Spinal cord (tissue), 10 donors: ENCODE measurements around the gene PER3. TPM values are rescaled to one million over a fixed set of nuclear protein-coding genes. Genes with fewer than 3 reads are reported as not detected.
"Not testable (repeated sequence)": the region's sequence is repeated elsewhere in the genome, so short reads cannot be mapped to it uniquely, and the experiment has no call there.

Experiments
- DNase-seq, 6 donors: peaks; one replicate each; pipeline versions ENCODE4 v3.0.0 to v3.0.0-alpha.2; 2013 to 2015; ENCODE audit warnings: low spot score in 6 of 6, low read depth in 4 of 6
- H3K27ac ChIP-seq: one replicate; pipeline ENCODE4 v1.5.1; 2013; ENCODE audit warnings: low read depth, low read length, control low read depth
- H3K27me3 ChIP-seq: one replicate; pipeline ENCODE4 v1.6.1; 2013; ENCODE audit warnings: low read length; ENCODE audit not compliant: control insufficient read depth, insufficient read depth
- H3K36me3 ChIP-seq: one replicate; pipeline ENCODE4 v1.6.1; 2013; ENCODE audit warnings: low read length; ENCODE audit not compliant: control insufficient read depth, insufficient read depth
- H3K4me1 ChIP-seq: one replicate; pipeline ENCODE4 v1.6.1; 2013; ENCODE audit warnings: low read length; ENCODE audit not compliant: control insufficient read depth, insufficient read depth
- H3K4me3 ChIP-seq: one replicate; pipeline ENCODE4 v1.5.1; 2013; ENCODE audit warnings: low read depth, low read length, control low read depth
- H3K9me3 ChIP-seq: one replicate; pipeline ENCODE4 v1.6.1; 2013; ENCODE audit warnings: low read length; ENCODE audit not compliant: control insufficient read depth, insufficient read depth
- WGBS: methylation state at CpG from one replicate; pipeline ENCODE4 v1.1.5; 2013; ENCODE audit warnings: missing lambda C conversion rate; ENCODE audit not compliant: insufficient coverage; 5-methylcytosine and 5-hydroxymethylcytosine counted together
- polyA plus RNA-seq, 2 donors: library from polyadenylated mRNA; unstranded; fragments of 120-200 nt; gene quantifications; one replicate each; pipeline ENCODE4 v1.2.1, GENCODE V29; 2013; ENCODE audit not compliant: insufficient read length in 2 of 2
- total RNA-seq, 2 donors: library from RNA; depleted of rRNA in 1 of 2; stranded (reverse); fragments of 120-200 nt in 1 of 2; fragments of >200 nt in 1 of 2; gene quantifications; one replicate each; pipeline versions ENCODE4 v1.2.3 to v1.2.4, GENCODE V29; 2013 to 2014
- donor health status: healthy.

Gene PER3
- total and polyA plus RNA-seq, 4 donors: 13.7 to 19.3 (median 17.8) TPM

- no peak overlapping the region for H3K4me3 ChIP-seq
- no peak for DNase-seq
- H3K36me3 ChIP-seq: no peaks in the 10 kb centered on the region
- WGBS: 100% methylated on average over 1 of the region's 5 CpGs
- H3K9me3 ChIP-seq: peaks cover 5% of the 10 kb centered on the region
- H3K4me1 ChIP-seq: peaks cover 2% of the 10 kb centered on the region
- H3K27me3 ChIP-seq: no peaks in the 10 kb centered on the region
- no peak overlapping the region for H3K27ac ChIP-seq
Measured at GRCh38 chr1:7789828-7790227, 5.7 kb downstream of the PER3 start.

DNA sequence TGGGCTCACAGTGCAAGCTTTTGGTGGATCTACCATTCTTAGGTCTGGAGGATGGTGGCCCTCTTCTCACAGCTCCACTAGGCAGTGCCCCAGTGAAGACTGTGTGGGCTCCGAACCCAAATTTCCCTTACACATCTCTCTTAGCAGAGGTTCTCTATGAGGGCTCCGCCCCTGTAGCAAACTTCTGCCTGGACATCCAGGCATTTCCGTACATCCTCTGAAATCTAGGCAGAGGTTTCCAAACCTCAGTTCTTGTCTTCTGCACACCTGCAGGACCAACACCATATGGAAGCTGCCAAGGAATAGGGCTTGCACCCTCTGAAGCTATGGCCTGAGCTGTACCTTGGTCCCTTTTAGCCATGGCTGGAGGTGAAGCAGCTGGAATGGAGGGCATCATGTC is 6.9 kb downstream of the PER3 start:
- H3K27me3 ChIP-seq, H3K4me1 ChIP-seq, H3K4me3 ChIP-seq, H3K36me3 ChIP-seq, H3K9me3 ChIP-seq, H3K27ac ChIP-seq, DNase-seq: not testable (repeated sequence)
- WGBS: 100% methylated on average over 2 of the region's 3 CpGs

GRCh38 chr1:7795406-7795805 is 11.3 kb downstream of the PER3 start:
- Histone ChIP-seq H3K9me3 (peaks cover 5% of the 10 kb centered on the region), H3K36me3 (peaks cover 16% of the 10 kb centered on the region), H3K4me1 (no peaks in the 10 kb centered on the region), H3K27ac (no peak overlapping the region), H3K27me3 (no peaks in the 10 kb centered on the region), H3K4me3 (no peak overlapping the region)
- 92% methylated on average over 10 of the region's 12 CpGs for WGBS
- no peak for DNase-seq

GRCh38 chr1:7805460-7805859 is 21.4 kb downstream of the PER3 start:
- H3K27ac ChIP-seq: no peak overlapping the region
- no peaks in the 10 kb centered on the region for H3K9me3 ChIP-seq
- no peak overlapping the region for H3K4me3 ChIP-seq
- no peaks in the 10 kb centered on the region for H3K4me1 ChIP-seq
- WGBS: 90% methylated on average over 3 of the region's 9 CpGs
- no peaks in the 10 kb centered on the region for H3K27me3 ChIP-seq
- no peak for DNase-seq
- H3K36me3 ChIP-seq: peaks cover 25% of the 10 kb centered on the region

- no peak overlapping the region for H3K27ac ChIP-seq
- peak in 2 of 6 donors; percentile 32 to 77 for DNase-seq
- H3K4me3 ChIP-seq: no peak overlapping the region
- H3K9me3 ChIP-seq: peaks cover under 1% of the 10 kb centered on the region
- H3K27me3 ChIP-seq: no peaks in the 10 kb centered on the region
- no peaks in the 10 kb centered on the region for H3K4me1 ChIP-seq
- WGBS: no CpG with 5 or more reads among the region's 1 CpG
- peaks cover 20% of the 10 kb centered on the region for H3K36me3 ChIP-seq
Measured at GRCh38 chr1:7808253-7808844, 24.3 kb downstream of the PER3 start.

DNA sequence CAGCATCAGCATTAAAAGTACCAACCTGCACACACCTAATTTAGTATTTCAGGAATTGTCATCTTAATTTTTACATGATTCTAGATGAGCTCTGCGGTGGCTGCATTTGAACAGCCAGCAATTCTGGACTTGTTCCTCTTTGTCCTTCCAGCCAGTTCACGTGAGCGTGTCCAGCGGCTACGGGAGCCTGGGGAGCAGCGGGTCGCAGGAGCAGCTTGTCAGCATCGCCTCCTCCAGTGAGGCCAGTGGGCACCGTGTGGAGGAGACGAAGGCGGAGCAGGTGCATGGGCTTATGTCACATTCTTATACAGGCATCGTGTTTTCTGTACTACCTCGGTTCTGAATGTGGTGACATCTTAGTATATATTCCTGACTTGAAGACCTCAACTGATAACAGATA is 25.7 kb downstream of the PER3 start:
- no peak overlapping the region for H3K27ac ChIP-seq
- H3K4me1 ChIP-seq: no peaks in the 10 kb centered on the region
- H3K9me3 ChIP-seq: peaks cover 8% of the 10 kb centered on the region
- peaks cover 15% of the 10 kb centered on the region for H3K36me3 ChIP-seq
- H3K4me3 ChIP-seq: no peak overlapping the region
- no peak for DNase-seq
- H3K27me3 ChIP-seq: no peaks in the 10 kb centered on the region
- 89% methylated on average over 7 of the region's 13 CpGs for WGBS

DNA sequence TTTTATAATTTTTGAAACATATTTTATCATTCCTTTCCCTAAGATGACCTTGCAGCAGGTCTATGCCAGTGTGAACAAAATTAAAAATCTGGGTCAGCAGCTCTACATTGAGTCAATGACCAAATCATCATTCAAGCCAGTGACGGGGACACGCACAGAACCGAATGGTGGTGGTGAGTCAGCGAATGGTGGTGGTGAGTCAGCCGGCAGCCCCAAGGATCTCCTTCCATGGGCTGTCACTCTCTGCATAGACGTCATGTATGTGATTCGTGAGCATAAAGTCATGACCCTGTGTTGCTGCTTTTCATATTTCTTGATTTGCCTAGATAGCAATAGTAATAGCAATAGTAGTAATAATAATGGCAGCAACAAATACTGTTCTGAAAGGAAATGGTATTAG is 26.3 kb downstream of the PER3 start:
- H3K36me3 ChIP-seq: peaks cover 12% of the 10 kb centered on the region
- no peaks in the 10 kb centered on the region for H3K4me1 ChIP-seq
- H3K27me3 ChIP-seq: no peaks in the 10 kb centered on the region
- 95% methylated on average over 5 of the region's 7 CpGs for WGBS
- peaks cover 8% of the 10 kb centered on the region for H3K9me3 ChIP-seq
- H3K4me3 ChIP-seq: no peak overlapping the region
- DNase-seq: no peak
- no peak overlapping the region for H3K27ac ChIP-seq

DNA sequence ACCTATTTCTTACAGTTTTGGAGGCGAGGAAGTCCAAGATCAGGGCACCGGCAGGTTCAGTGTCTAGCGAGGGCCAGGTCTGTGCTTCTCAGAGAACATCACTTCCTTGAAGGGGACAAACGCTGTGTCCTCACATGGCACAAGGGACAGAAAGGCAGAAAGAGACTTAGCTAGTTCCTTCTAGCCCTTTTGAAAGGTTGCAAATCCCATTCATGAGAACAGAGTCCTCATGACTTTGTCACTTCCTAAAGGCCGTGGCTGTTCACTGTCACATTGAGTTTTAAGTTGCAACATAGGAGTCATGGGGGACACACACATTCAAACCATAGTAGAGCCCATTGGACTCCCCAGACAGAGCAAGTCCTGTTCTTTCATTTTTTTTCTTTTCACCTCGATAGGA is 27.4 kb downstream of the PER3 start:
- H3K4me1 ChIP-seq: no peaks in the 10 kb centered on the region
- WGBS: 96% methylated on average over 4 of the region's 6 CpGs
- H3K36me3 ChIP-seq: peaks cover 12% of the 10 kb centered on the region
- H3K27ac ChIP-seq: no peak overlapping the region
- H3K9me3 ChIP-seq: peaks cover 8% of the 10 kb centered on the region
- no peaks in the 10 kb centered on the region for H3K27me3 ChIP-seq
- no peak overlapping the region for H3K4me3 ChIP-seq
- no peak for DNase-seq

- Histone ChIP-seq H3K9me3 (peaks cover 8% of the 10 kb centered on the region), H3K36me3 (peaks cover 9% of the 10 kb centered on the region), H3K27me3 (no peaks in the 10 kb centered on the region), H3K27ac (no peak overlapping the region), H3K4me3 (no peak overlapping the region), H3K4me1 (no peaks in the 10 kb centered on the region)
- no peak for DNase-seq
- WGBS: 76% methylated on average over 2 of the region's 3 CpGs
Measured at GRCh38 chr1:7813677-7814373, 29.7 kb downstream of the PER3 start.

DNA sequence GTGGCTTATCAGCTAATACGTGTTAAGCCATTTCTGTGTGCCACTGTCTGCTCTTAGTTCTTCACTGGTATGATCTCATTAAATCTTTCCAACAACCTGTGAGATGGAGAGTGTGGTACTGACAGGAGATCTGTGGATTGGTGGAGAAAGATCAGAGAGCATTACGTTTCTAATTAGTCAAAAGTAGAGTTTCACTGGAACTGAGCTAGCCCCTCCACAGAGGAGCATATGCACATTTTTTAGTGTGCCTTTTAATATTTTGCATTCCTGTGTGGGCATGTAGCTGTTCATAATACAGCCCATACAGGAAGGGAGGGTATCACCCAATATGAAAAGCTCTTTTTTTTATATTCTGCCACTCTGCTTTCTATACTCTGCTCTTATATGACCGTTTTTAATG is 37.2 kb downstream of the PER3 start:
- no CpG with 5 or more reads among the region's 3 CpGs for WGBS
- Histone ChIP-seq H3K27me3 (no peaks in the 10 kb centered on the region), H3K4me3 (no peak overlapping the region), H3K36me3 (peaks cover 13% of the 10 kb centered on the region), H3K9me3 (no peaks in the 10 kb centered on the region), H3K27ac (no peak overlapping the region), H3K4me1 (no peaks in the 10 kb centered on the region)
- no peak for DNase-seq
